GM19438 (cell line): Measurements from ENCODE around the gene MFSD6.
"Not testable (repeated sequence)": the region's sequence is repeated elsewhere in the genome, so short reads cannot be mapped to it uniquely, and the experiment has no call there.

Experiments
- ATAC-seq: cut with Tn5 transposase; IDR thresholded peaks from one replicate; pipeline ENCODE4 v1.9.1; 2021; ENCODE audit warnings: low read depth; ENCODE audit not compliant: unreplicated experiment

The MFSD6 gene

GRCh38 chr2:190407662-190408537, at the start of gene MFSD6:
Gene MFSD6 (plus strand): TSS chr2:190408355. CDS start chr2:190436030, 27,675 bp downstream.
- peak; percentile 52 for ATAC-seq

GRCh38 chr2:190358655-190359448, 49.3 kb upstream of the MFSD6 start:
- not testable (repeated sequence) for ATAC-seq

- no peak for ATAC-seq
Measured at GRCh38 chr2:190360561-190360960, 47.6 kb upstream of the MFSD6 start.

- no peak for ATAC-seq
Measured at GRCh38 chr2:190360965-190361364, 47.2 kb upstream of the MFSD6 start.

GRCh38 chr2:190361572-190361971, 46.6 kb upstream of the MFSD6 start:
- ATAC-seq = no peak

- no peak for ATAC-seq
Measured at GRCh38 chr2:190362894-190363293, 45.3 kb upstream of the MFSD6 start.

- no peak for ATAC-seq
Measured at GRCh38 chr2:190365499-190366204, 42.5 kb upstream of the MFSD6 start.

GRCh38 chr2:190366248-190366753, 41.9 kb upstream of the MFSD6 start:
- ATAC-seq = no peak

- no peak for ATAC-seq
Measured at GRCh38 chr2:190367091-190367490, 41.1 kb upstream of the MFSD6 start.

- ATAC-seq = no peak
Measured at GRCh38 chr2:190369635-190370034, 38.5 kb upstream of the MFSD6 start.

- ATAC-seq = no peak
Measured at GRCh38 chr2:190376083-190376482, 32.1 kb upstream of the MFSD6 start.

GRCh38 chr2:190376591-190377245, 31.4 kb upstream of the MFSD6 start:
- no peak for ATAC-seq

GRCh38 chr2:190378880-190379237, 29.3 kb upstream of the MFSD6 start:
- no peak for ATAC-seq

- no peak for ATAC-seq
Measured at GRCh38 chr2:190379249-190379964, 28.7 kb upstream of the MFSD6 start.

- ATAC-seq = no peak
Measured at GRCh38 chr2:190380962-190381412, 27.2 kb upstream of the MFSD6 start.

- ATAC-seq = no peak
Measured at GRCh38 chr2:190382851-190383250, 25.3 kb upstream of the MFSD6 start.

- ATAC-seq = no peak
Measured at GRCh38 chr2:190387422-190387821, 20.7 kb upstream of the MFSD6 start.

GRCh38 chr2:190396271-190396670, 11.9 kb upstream of the MFSD6 start:
- ATAC-seq = no peak

GRCh38 chr2:190402986-190403603, 5.1 kb upstream of the MFSD6 start:
- no peak for ATAC-seq
